Breast epithelium (tissue), 3 donors: ENCODE measurements around the gene KRT39.

Experiments
- POLR2A ChIP-seq: fragments of 450-650 bp; IDR thresholded peaks from one replicate; pipeline ENCODE4 v1.6.1; 2016; ENCODE audit warnings: antibody characterized with exemption, mild to moderate bottlenecking, moderate library complexity
- POLR2AphosphoS5 ChIP-seq, 3 donors: sonication (generic); formaldehyde crosslinking; IDR thresholded peaks; one replicate each; pipeline ENCODE4 v1.6.1; 2017; ENCODE audit warnings: antibody characterized with exemption in 3 of 3
- TF ChIP-seq, protein P1 (sequence below), 3 donors: fragments of 450-650 bp; IDR thresholded peaks; one replicate each; pipeline ENCODE4 v1.5.1; 2016 to 2017; ENCODE audit warnings: antibody characterized with exemption in 3 of 3, mild to moderate bottlenecking in 3 of 3, moderate library complexity in 3 of 3

DNA sequence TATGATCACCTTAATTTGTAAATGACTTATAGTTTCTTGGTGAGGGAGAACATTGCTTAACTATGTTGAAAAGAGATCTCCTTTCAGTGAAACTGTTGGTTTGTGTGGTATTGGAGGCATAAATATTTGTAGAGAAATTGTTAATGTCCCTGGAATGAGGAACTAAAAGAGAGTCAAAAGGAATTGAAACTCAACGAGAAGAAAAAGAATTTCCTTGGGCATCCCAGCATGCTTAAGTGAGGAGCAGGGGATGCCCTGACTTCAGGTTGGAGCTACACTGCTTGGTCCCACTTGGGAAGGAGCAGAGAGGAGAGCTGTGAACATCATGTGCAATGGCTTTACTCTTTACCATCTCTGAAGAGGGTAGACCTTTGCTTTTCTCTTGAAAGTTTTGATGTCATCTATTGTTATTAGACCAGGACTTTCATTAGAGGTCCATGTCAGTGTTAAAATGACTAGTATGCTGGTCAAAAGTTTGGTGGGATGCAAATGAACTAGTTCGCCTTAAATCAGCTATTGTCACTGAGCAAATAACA is 51.0 kb downstream of the KRT39 start:
- TF ChIP-seq POLR2AphosphoS5 (IDR thresholded peaks at IDR 0.05): no peak
- TF ChIP-seq, protein P1, sequence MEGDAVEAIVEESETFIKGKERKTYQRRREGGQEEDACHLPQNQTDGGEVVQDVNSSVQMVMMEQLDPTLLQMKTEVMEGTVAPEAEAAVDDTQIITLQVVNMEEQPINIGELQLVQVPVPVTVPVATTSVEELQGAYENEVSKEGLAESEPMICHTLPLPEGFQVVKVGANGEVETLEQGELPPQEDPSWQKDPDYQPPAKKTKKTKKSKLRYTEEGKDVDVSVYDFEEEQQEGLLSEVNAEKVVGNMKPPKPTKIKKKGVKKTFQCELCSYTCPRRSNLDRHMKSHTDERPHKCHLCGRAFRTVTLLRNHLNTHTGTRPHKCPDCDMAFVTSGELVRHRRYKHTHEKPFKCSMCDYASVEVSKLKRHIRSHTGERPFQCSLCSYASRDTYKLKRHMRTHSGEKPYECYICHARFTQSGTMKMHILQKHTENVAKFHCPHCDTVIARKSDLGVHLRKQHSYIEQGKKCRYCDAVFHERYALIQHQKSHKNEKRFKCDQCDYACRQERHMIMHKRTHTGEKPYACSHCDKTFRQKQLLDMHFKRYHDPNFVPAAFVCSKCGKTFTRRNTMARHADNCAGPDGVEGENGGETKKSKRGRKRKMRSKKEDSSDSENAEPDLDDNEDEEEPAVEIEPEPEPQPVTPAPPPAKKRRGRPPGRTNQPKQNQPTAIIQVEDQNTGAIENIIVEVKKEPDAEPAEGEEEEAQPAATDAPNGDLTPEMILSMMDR (IDR thresholded peaks at IDR 0.05): no peak
- TF ChIP-seq POLR2A: no peak
